Raji (cell line): ENCODE results near the gene BRICD5.

Experiments used
- POLR2A ChIP-seq: IDR thresholded peaks from 2 replicates; pipeline ENCODE4 v1.6.1; 2011; ENCODE audit warnings: low read depth, low read length, control low read depth; ENCODE audit not compliant: insufficient read depth

Gene BRICD5

GRCh38 chr16:2186505-2186904, 24.2 kb downstream of the BRICD5 start:
- TF ChIP-seq POLR2A = no peak

DNA sequence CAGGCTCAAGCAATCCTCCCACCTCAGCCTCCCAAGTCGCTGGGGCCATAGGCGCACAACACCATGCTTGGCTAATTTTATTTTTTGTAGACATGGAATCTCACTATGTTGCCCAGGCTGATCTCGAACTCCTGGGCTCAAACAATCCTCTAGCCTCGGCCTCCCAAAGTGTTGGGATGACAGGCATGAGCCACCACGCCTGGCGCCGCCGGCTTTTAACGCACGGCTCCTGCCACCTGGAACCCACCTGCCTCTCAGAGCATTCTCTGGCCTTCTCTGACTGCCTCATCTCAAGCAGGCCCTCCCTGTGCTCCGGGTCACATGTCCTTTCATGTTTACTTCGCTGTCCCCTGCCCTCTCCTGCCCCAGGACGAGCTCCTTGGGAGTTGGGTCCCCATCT, 24.6 kb downstream of the BRICD5 start:
- no peak for TF ChIP-seq POLR2A

DNA sequence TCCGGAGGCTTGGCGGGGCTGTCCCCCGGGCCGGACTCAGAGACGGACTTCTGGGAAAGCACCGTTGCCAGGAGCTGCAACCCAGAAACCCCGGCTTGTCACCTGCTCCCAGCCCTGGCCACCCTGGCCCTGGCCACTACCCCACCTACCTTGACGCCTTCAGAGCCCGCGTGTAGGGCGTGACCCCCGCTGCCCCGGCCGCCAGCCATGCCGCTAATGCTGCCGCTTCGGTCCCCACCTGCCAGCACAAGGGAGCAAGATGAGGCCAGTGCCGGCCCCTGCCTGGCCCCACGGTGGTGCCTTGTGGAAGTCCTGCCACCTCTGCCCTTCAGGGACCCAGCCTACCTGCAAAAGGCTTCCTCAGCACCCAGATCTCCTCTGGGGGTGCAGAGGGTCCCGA, 25.7 kb downstream of the BRICD5 start:
- no peak for TF ChIP-seq POLR2A

GRCh38 chr16:2184346-2184745, 26.3 kb downstream of the BRICD5 start:
- no peak for TF ChIP-seq POLR2A

GRCh38 chr16:2183671-2184070, 27.0 kb downstream of the BRICD5 start:
- no peak for TF ChIP-seq POLR2A

GRCh38 chr16:2181952-2182351, 28.7 kb downstream of the BRICD5 start:
- TF ChIP-seq POLR2A = no peak

DNA sequence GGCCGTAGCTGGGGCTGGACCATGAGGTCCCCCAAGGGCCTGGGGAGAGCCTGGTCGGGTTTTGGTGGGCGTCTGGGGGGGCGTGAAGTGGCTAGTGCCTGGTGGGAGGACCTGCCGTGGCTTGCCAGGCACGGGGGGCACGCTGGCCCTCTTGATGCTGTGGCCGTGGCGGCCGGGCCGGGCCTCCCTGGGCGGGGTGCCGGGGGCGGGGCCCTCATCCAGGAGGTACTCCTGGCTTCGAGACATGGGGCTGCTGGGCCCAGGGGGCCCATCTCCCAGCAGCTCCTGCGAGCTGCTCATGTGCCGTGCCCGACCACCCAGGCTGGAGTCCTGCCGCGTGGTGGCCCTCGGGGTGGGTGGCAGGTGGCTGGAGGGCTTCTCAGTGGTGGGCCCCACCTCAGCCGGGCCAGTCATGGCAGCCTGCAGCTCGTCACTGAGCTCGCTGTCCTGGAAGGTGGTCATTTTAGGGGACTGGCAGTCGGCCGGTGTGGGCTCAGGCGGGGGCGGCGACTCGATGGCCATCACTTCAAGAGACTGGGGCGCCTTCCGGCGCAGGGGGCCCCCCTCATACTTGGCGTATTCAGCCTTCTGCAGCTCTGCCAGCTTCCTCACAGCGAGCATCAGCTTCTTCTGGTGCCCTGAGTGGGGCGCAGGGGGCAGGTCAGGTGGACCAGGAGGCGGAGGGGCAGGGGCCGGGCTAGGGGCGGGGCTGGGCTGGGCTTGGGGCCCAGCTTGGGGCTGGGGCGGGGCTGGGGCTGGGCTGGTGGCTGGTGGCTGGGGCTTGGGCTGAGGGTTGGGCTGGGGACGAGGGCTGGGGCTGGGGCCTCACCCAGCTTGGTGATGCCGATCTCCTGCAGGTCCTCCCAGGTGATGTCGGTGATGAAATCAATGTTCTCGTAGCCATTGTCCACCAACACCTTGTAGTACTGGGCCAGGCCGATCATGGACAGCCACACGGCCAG, 29.4 kb downstream of the BRICD5 start:
- no peak for TF ChIP-seq POLR2A

DNA sequence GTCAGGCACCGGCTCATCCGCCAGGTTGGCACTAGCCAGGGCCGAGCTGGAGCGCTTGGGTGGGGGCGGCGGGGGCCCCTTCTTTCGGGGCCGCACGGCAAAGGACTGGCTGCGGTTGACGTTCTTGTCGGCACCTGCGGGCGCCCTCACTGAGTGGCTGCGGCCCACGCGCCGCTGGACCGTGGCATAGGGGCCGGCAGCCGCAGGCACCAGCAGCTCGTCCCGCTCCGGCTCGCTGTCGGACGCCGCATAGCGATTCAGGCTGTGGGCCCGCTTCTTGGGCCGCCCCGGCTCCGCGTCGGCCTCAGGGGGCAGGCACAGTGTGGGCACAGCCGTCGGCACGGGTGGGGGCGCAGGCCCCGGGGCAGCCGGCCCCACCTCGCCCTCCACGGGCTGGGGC, 30.2 kb downstream of the BRICD5 start:
- no peak for TF ChIP-seq POLR2A

DNA sequence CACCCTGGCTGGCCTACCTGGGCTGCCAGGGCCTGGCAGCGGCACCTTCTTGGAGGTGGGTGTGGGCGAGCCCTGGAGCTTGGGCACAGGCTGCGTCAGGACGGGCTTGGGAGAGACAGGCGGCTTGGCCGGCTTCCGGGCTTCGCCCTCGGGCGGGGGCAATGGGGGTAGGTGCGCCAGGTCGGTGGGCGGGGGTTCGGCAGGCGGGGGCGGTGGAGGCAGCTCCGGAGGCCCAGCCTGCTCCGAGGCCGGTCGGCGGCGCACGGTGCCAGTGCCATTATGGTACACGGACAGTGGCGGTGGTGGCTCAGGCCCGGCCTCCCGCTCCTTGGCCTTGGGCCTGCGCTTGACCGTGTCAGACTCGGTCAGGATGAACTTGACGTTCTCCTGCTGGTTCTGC, 31.1 kb downstream of the BRICD5 start:
- no peak for TF ChIP-seq POLR2A

DNA sequence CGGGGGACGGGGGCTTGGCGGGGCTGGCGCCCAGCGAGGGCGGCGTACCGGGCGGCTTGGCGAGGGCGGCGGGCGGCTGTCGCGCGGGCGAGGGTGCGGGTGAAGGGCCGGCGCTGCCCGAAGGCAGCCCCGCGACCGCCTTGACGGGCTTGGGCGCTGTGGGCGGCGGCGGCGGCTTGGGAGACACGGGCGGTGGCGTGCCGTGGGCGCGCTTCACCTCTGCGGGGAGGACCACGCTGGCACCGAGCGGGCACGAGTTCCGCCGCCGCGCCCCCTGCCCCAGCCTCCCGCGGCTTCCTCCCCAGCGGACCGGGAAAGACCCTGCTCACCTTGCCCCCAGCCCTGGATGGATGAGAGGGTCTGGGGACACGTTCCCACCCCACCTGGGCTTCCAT, 31.6 kb downstream of the BRICD5 start:
- TF ChIP-seq POLR2A = no peak

DNA sequence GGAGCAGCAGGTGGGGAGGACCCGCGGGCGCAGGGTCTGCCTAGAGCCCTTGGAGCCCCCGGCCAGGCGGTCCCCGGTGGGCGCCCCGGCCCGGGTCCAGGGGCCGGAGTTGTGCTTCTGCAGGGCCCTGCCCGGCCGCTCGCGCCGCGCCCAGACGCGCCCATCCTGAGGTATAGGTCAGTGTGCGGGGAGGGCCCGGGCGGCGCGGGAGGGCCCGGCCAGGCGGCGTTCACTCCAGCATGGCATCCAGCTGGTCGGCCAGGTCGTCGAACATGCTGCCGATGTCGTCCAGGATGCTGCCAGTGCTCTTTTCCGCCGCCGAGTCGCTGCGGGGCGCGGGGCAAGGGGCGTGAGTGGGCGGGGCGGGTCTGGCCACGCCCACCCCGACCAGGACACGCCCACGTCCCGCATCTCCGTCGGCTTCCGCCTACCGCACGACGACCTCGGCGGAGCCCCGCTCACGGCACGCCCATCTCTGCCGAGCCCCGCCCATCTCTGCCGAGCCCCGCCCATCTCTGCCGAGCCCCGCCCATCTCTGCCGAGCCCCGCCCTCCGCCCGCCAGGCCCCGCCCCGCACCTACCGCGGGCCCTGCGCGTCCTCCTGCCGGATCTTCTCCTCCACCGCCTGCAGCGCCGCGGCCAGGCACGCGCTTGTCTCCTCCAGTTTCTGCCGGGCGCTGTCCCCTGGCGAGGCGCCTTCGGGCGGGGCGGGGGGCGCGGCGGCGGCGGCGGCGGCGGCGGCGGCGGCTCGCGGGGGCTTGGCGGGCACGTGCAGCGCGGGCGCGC, 32.1 kb downstream of the BRICD5 start:
- TF ChIP-seq POLR2A = no peak

DNA sequence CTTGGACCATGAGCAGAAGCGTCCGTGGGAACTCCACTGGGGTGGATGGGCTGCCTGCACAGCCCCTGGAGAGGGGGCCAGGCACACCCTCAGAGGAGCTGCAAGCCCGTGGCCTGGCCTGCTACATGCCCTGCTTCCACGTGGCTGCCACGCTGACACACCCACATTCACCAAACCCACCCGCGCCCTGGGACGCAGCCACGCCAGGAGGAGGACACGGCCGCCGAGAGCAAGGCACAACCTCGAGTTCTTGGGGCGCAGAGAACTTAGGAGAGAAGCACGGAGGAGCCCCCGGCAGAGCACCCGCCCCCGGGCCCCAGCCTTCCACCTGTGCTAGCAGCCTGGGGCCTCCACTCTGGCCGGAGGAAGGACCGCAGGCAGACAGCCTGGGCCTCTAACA, 33.1 kb downstream of the BRICD5 start:
- no peak for TF ChIP-seq POLR2A

DNA sequence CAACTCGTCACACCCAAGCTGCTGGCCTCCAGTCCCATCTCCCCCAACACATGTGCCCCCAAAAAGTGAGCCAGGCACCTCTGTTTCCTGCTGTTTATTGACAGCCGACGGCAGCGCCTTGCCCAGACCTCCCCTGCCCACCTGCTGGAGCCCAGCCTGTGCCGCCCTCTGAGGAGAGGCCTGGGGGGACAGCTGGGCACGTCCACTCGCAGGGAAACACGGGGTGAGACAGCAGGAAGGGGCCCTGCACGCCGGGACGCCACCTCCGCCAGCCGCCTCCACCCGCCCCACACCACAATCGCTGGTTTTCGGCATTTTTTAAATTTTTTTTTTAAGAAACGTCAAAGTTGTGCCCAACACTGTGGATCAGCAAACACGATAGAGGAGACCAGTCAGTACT, 33.6 kb downstream of the BRICD5 start:
- no peak for TF ChIP-seq POLR2A

DNA sequence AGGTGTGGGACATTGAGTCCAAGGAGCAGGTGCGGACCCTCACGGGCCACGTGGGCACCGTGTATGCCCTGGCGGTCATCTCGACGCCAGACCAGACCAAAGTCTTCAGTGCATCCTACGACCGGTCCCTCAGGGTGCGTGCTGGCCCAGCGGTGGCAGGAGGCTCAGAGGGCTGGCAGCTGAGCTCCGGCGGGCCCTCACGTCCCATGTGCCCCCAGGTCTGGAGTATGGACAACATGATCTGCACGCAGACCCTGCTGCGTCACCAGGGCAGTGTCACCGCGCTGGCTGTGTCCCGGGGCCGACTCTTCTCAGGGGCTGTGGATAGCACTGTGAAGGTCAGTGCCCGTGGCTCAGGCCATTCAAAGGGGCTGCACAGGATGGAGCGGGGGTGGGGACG, 34.6 kb downstream of the BRICD5 start:
- TF ChIP-seq POLR2A = no peak

- no peak for TF ChIP-seq POLR2A
Measured at GRCh38 chr16:2175454-2175853, 35.2 kb downstream of the BRICD5 start.
